ENCODE results near the gene MAP3K7.

MAP3K7 gene

DNA sequence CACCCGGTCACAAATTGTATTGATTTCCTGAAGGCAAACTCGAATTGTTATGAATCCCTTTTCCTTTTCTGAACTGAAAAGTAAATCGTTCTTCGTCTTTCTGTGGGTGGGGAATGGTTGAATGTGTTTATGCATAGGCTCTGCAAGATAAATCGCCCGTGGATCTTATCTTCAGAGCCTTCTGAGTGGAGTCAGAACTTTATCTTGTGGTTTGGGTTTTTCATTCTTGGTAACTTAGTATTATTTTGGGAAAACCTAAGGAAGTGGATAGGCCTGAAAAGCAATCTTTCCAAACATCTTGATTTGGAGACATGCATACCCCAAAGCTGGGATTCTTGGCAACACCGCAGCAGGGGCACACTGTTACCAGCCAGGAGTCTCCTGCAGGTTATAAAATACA, 122.4 kb downstream of the MAP3K7 start:
- Histone ChIP-seq H3K27ac (ENCODE audit: low read depth, low read length) (no peak overlapping the region), H3K4me3 (ENCODE audit: low read depth in 1 of 2, low read length in 2 of 2) (no peak overlapping the region), H3K9me3 (ENCODE audit: control insufficient read depth in 1 of 2, low read length in 2 of 2) (no peaks in the 10 kb centered on the region), H3K36me3 (ENCODE audit: control insufficient read depth in 1 of 2, insufficient read depth in 2 of 2, low read length in 2 of 2) (no peaks in the 10 kb centered on the region), H3K4me1 (ENCODE audit: control insufficient read depth in 1 of 2, insufficient read depth in 2 of 2, low read length in 2 of 2) (peaks cover 0 to 6% of the 10 kb centered on the region in 2 donors), H3K27me3 (ENCODE audit: control insufficient read depth in 1 of 2, insufficient read depth in 2 of 2, low read length in 2 of 2) (no peaks in the 10 kb centered on the region), H3K9ac (ENCODE audit: low read depth in 1 of 2, low read length in 2 of 2) (no peak overlapping the region)

DNA sequence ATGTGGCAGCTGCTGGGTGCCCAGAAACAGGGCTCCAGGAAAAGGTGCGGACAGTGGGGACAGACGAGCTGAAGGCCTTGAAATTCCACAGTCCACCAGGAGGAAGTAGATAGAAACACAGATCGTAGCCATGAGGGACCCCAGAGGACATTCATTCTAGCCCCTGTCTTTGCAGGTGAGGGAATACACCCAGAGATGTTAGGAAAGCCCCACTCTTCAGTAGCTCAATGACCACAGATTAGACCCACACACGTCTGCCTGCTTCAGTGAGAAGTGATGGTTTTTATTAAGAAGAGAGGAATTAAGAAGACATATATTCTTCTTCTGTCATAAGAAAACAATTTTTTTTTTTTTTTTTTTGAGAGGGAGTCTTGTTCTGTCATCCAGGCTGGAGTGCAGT, 123.0 kb downstream of the MAP3K7 start:
- H3K27me3 ChIP-seq (ENCODE audit: control insufficient read depth in 1 of 2, insufficient read depth in 2 of 2, low read length in 2 of 2) = no peaks in the 10 kb centered on the region
- H3K9ac ChIP-seq (ENCODE audit: low read depth in 1 of 2, low read length in 2 of 2) = no peak overlapping the region
- H3K4me3 ChIP-seq (ENCODE audit: low read depth in 1 of 2, low read length in 2 of 2) = no peak overlapping the region
- H3K4me1 ChIP-seq (ENCODE audit: control insufficient read depth in 1 of 2, insufficient read depth in 2 of 2, low read length in 2 of 2) = peaks cover 0 to 6% of the 10 kb centered on the region in 2 donors
- no peaks in the 10 kb centered on the region for H3K36me3 ChIP-seq (ENCODE audit: control insufficient read depth in 1 of 2, insufficient read depth in 2 of 2, low read length in 2 of 2)
- no peak overlapping the region for H3K27ac ChIP-seq (ENCODE audit: low read depth, low read length)
- H3K9me3 ChIP-seq (ENCODE audit: control insufficient read depth in 1 of 2, low read length in 2 of 2) = no peaks in the 10 kb centered on the region
